Body of pancreas (tissue), 4 donors: ENCODE measurements around the gene ATAT1.

Source experiments
- CTCF ChIP-seq, 7 experiments: fragments of 450-650 bp in 4 of 7; fragments of 200-600 bp in 3 of 7; sonication (generic) in 3 of 7; IDR thresholded peaks; one replicate each; pipeline ENCODE4 v1.5.1; 2016 to 2019; ENCODE audit warnings: antibody characterized with exemption in 7 of 7
- POLR2A ChIP-seq, 3 donors: fragments of 450-650 bp; IDR thresholded peaks; one replicate each; pipeline ENCODE4 v1.6.1; 2016; ENCODE audit warnings: antibody characterized with exemption in 3 of 3, mild to moderate bottlenecking in 2 of 3

- TF ChIP-seq CTCF (IDR thresholded peaks at IDR 0.05) (no peak), POLR2A (IDR thresholded peaks at IDR 0.05) (no peak)
Observed at GRCh38 chr6:30599625-30600324, 26.9 kb upstream of the ATAT1 start.
